Measurements from ENCODE around the gene MARCKSL1. TPM values are rescaled to one million over a fixed set of nuclear protein-coding genes. Genes with fewer than 3 reads are reported as not detected.

Gene MARCKSL1
- total and polyA plus RNA-seq, 2 of the 13 experiments (the other 11 are each of a cell fraction or from before 2014, with no cell fraction given) = 81.9 to 155 TPM

DNA sequence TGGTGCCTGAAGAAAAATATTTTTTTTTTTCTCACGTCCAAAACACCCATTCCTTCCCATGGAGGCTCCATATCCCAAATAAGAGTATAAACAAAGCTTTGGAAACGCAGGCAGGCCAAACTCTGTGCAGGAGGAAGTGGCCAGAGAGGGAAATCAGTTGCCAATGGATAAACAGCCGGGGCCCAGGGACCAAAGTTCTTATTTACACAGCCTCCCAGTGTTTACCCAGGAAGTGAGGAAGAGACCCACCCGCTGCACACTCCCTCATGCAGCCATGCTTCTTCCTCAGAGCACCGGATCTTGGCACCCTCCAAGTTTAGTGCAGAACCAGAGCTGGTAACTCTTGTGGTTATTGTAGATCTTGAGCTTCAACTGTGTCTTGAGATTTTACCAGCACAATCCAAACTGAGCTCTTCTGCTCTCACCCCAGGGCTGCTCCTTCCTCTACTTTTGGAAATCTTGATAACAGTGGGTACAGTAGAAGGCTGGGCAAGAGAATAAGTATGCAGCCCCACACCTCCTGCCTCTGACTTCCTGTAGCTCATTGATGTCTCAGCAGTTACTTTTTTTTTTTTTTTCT lies 14.2 kb downstream of the MARCKSL1 start (continued):
- TF ChIP-seq ESRRA (CRISPR knock-in tag; IDR thresholded peaks at IDR 0.05; ENCODE audit: low read depth) (peak; percentile 41; the same call in 1 of the 2 replicates), PITX1 (CRISPR knock-in tag; IDR thresholded peaks at IDR 0.05) (peak; percentile 81), DR1 (CRISPR knock-in tag; IDR thresholded peaks at IDR 0.05) (no peak), HDAC2 (CRISPR knock-in tag; IDR thresholded peaks at IDR 0.05) (peak; percentile 87), ZFY (CRISPR knock-in tag; IDR thresholded peaks at IDR 0.05) (peak; percentile 43; the same call in 1 of the 2 replicates), ZNF432 (CRISPR knock-in tag; IDR thresholded peaks at IDR 0.05; ENCODE audit: borderline replicate concordance) (no peak), ZKSCAN1 (IDR thresholded peaks at IDR 0.05; ENCODE audit: low read length) (no peak), ZNF678 (CRISPR knock-in tag; IDR thresholded peaks at IDR 0.05) (no peak), CBX5 (CRISPR knock-in tag; IDR thresholded peaks at IDR 0.05; ENCODE audit: borderline replicate concordance) (peak; percentile 72; the same call in 1 of the 2 replicates), SRSF4 (IDR thresholded peaks at IDR 0.05; ENCODE audit: low read depth, low read length, poor library complexity, severe bottlenecking) (no peak), MAFF (IDR thresholded peaks at IDR 0.05; ENCODE audit: low read depth, low read length) (no peak), JARID2 (CRISPR knock-in tag; IDR thresholded peaks at IDR 0.05; ENCODE audit: insufficient replicate concordance) (no peak), ZNF709 (CRISPR knock-in tag; IDR thresholded peaks at IDR 0.05) (no peak), U2AF1 (optimal IDR thresholded peaks at IDR 0.05; ENCODE audit: low read depth, low read length) (no peak), MAFG (CRISPR knock-in tag; IDR thresholded peaks at IDR 0.05) (no peak), ELF4 (CRISPR knock-in tag; IDR thresholded peaks at IDR 0.05; ENCODE audit: borderline replicate concordance) (peak; percentile 58; the same call in 1 of the 2 replicates), RORA (CRISPR knock-in tag; IDR thresholded peaks at IDR 0.05) (no peak), HNF4A (CRISPR knock-in tag; IDR thresholded peaks at IDR 0.05) (peak; percentile 96), SOX13 (IDR thresholded peaks at IDR 0.05) (no peak), SOX13 (CRISPR knock-in tag; conservative IDR thresholded peaks at IDR 0.05 in 1 of 2, IDR thresholded peaks at IDR 0.05 in 1 of 2) (peak in 1 of 2 experiments; percentile 71; a peak in 2 of 4 replicates)
- TF ChIP-seq, protein P1, sequence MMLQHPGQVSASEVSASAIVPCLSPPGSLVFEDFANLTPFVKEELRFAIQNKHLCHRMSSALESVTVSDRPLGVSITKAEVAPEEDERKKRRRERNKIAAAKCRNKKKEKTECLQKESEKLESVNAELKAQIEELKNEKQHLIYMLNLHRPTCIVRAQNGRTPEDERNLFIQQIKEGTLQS (CRISPR knock-in tag; IDR thresholded peaks at IDR 0.05) = 0 out of 2 replicates have a peak, but pooled peaks have one; percentile 18
- TF ChIP-seq, protein P2, sequence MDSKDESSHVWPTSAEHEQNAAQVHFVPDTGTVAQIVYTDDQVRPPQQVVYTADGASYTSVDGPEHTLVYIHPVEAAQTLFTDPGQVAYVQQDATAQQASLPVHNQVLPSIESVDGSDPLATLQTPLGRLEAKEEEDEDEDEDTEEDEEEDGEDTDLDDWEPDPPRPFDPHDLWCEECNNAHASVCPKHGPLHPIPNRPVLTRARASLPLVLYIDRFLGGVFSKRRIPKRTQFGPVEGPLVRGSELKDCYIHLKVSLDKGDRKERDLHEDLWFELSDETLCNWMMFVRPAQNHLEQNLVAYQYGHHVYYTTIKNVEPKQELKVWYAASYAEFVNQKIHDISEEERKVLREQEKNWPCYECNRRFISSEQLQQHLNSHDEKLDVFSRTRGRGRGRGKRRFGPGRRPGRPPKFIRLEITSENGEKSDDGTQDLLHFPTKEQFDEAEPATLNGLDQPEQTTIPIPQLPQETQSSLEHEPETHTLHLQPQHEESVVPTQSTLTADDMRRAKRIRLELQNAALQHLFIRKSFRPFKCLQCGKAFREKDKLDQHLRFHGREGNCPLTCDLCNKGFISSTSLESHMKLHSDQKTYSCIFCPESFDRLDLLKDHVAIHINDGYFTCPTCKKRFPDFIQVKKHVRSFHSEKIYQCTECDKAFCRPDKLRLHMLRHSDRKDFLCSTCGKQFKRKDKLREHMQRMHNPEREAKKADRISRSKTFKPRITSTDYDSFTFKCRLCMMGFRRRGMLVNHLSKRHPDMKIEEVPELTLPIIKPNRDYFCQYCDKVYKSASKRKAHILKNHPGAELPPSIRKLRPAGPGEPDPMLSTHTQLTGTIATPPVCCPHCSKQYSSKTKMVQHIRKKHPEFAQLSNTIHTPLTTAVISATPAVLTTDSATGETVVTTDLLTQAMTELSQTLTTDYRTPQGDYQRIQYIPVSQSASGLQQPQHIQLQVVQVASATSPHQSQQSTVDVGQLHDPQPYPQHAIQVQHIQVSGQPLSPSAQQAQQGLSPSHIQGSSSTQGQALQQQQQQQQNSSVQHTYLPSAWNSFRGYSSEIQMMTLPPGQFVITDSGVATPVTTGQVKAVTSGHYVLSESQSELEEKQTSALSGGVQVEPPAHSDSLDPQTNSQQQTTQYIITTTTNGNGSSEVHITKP (CRISPR knock-in tag; IDR thresholded peaks at IDR 0.05; ENCODE audit: low read depth) = peak; percentile 88
- TF ChIP-seq, protein P3, sequence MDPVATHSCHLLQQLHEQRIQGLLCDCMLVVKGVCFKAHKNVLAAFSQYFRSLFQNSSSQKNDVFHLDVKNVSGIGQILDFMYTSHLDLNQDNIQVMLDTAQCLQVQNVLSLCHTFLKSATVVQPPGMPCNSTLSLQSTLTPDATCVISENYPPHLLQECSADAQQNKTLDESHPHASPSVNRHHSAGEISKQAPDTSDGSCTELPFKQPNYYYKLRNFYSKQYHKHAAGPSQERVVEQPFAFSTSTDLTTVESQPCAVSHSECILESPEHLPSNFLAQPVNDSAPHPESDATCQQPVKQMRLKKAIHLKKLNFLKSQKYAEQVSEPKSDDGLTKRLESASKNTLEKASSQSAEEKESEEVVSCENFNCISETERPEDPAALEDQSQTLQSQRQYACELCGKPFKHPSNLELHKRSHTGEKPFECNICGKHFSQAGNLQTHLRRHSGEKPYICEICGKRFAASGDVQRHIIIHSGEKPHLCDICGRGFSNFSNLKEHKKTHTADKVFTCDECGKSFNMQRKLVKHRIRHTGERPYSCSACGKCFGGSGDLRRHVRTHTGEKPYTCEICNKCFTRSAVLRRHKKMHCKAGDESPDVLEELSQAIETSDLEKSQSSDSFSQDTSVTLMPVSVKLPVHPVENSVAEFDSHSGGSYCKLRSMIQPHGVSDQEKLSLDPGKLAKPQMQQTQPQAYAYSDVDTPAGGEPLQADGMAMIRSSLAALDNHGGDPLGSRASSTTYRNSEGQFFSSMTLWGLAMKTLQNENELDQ (CRISPR knock-in tag; IDR thresholded peaks at IDR 0.05; ENCODE audit: borderline replicate concordance) = 0 out of 2 replicates have a peak, but pooled peaks have one; percentile 14

All from HepG2 (cell line).